Measurements from ENCODE around the gene GPR35. TPM values are rescaled to one million over a fixed set of nuclear protein-coding genes. Genes with fewer than 3 reads are reported as not detected.

Gene GPR35
- total and polyA plus RNA-seq, 10 of the 15 experiments (the other 5 are each of a cell fraction or from before 2014, with no cell fraction given): 0.14 to 1.6 (median 0.75) TPM; not detected in 3

DNA sequence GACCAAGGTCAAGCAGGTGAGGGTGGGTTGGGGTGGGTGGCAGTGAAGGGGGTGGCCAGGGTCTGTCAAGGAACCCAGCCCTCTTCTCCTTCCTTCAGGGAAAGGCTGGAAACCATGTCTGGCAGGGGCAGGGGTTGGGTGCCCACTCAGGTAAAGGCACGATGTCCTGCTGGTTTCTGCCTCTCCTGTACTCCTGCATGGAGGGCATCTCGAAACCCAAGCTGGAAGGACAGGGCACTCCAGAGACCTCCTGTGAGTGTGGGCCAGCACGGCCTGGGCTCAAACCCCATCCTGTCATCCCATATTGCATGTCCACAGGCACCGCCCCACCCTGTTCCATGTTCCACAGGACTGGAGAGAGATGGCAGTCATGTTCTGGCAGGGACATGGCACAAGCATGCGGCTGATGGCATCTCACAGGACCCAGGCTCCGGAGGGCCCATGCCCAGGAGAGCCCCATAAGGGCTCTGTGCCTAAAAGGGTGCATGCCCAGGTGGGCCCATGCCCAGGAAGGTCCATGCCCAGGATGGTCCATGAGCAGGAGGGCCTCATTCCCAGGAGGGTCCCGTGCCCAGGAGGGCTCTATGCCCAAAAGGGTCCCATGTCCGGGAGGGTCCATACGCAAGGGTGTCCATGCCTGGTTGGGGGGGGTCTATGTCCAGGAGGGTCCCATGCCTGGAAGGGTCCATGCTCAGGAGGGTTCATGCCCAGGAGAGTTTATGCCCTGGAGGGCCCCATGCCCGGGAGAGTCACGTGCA is 6.4 kb downstream of the GPR35 start (continued):
- TF ChIP-seq RELB (IDR thresholded peaks at IDR 0.05; ENCODE audit: low read depth) (no peak), BACH1 (IDR thresholded peaks at IDR 0.05; ENCODE audit: borderline replicate concordance) (no peak), MTA2 (IDR thresholded peaks at IDR 0.05; ENCODE audit: low read depth) (no peak), HDAC2 (IDR thresholded peaks at IDR 0.05) (no peak), ZNF24 (IDR thresholded peaks at IDR 0.05) (no peak)

- Histone ChIP-seq H3K4me1 (ENCODE audit: control insufficient read depth, insufficient read depth, low read length) (no peaks in the 10 kb centered on the region), H3K36me3 (ENCODE audit: control insufficient read depth in 2 of 2, insufficient read depth in 2 of 2, low read length in 1 of 2) (no peaks in the 10 kb centered on the region), H3K9me3 (replicated peaks; ENCODE audit: control insufficient read depth, insufficient read depth, low read length) (peaks cover 2% of the 10 kb centered on the region; the same call in 1 of the 3 replicates), H2AFZ (ENCODE audit: control insufficient read depth, low read depth, low read length) (no peak overlapping the region), H3K27ac (ENCODE audit: control insufficient read depth, insufficient read depth) (no peak overlapping the region), H3K79me2 (ENCODE audit: control insufficient read depth, insufficient read depth, low read length) (no peaks in the 10 kb centered on the region), H3K4me3 (no peak overlapping the region), H3K9ac (ENCODE audit: control insufficient read depth, insufficient read depth, low read length) (no peak overlapping the region), H3K4me2 (ENCODE audit: control insufficient read depth, insufficient read depth) (no peak overlapping the region), H3K27me3 (replicated peaks in 1 of 2; ENCODE audit: control insufficient read depth in 2 of 2, insufficient read depth in 2 of 2, low read length in 1 of 2) (no peaks in the 10 kb centered on the region), H4K20me1 (ENCODE audit: control insufficient read depth, insufficient read depth) (no peaks in the 10 kb centered on the region)
- no peak for FAIRE-seq
- no TSS peak for BruUV-seq (replicated peaks)
- POLR2A ChIA-PET: no interaction called here
- intact Hi-C loops (cut with micrococcal nuclease; ENCODE audit: unreplicated experiment): no loop called here
- RAD21 ChIA-PET (ENCODE audit: unreplicated experiment): no interaction called here
- CTCF ChIA-PET: no interaction called here
- in situ Hi-C loops (cut with MboI): no loop called here
- SMC1A ChIA-PET (ENCODE audit: uncharacterized antibody, unreplicated experiment): no interaction called here
- DNase-seq (ENCODE audit: low read depth, low spot score): no peak
- no peak for ATAC-seq
- 89% methylated on average over 1 of the region's 1 CpG for WGBS (ENCODE audit: insufficient coverage, insufficient replicate concordance, low lambda C conversion rate, missing lambda C conversion rate)
- no peak for TF ChIP-seq PRDM15 (CRISPR knock-in tag; IDR thresholded peaks at IDR 0.05)
- TF ChIP-seq TCF7 (IDR thresholded peaks at IDR 0.05; ENCODE audit: borderline replicate concordance): no peak
- no peak for TF ChIP-seq MEF2B (IDR thresholded peaks at IDR 0.05; ENCODE audit: partially characterized antibody, poor library complexity, severe bottlenecking)
- no peak for TF ChIP-seq POLR2AphosphoS2 (IDR thresholded peaks at IDR 0.05; ENCODE audit: low read depth, low read length)
- no peak for TF ChIP-seq RFX5 (IDR thresholded peaks at IDR 0.05; ENCODE audit: low read depth, low read length)
- no peak for TF ChIP-seq FOXM1 (IDR thresholded peaks at IDR 0.05; ENCODE audit: low read depth, low read length)
- TF ChIP-seq NBN (IDR thresholded peaks at IDR 0.05): no peak
- no peak for TF ChIP-seq USF1 (IDR thresholded peaks at IDR 0.05; ENCODE audit: borderline replicate concordance, extremely low read length, insufficient read depth, low read depth, low read length)
- TF ChIP-seq DPF2 (IDR thresholded peaks at IDR 0.05): no peak
- no peak for TF ChIP-seq TAF1 (IDR thresholded peaks at IDR 0.05; ENCODE audit: borderline replicate concordance, low read depth, low read length)
- TF ChIP-seq MYC (IDR thresholded peaks at IDR 0.05; ENCODE audit: insufficient read depth, insufficient read length, insufficient replicate concordance, low read length, severe bottlenecking): no peak
- TF ChIP-seq KDM1A (IDR thresholded peaks at IDR 0.05; ENCODE audit: borderline replicate concordance): no peak
Observed at GRCh38 chr2:240632306-240632721, 7.0 kb downstream of the GPR35 start.

Data from GM12878 (cell line).